ENCODE measurements around the gene HIPK1. TPM values are rescaled to one million over a fixed set of nuclear protein-coding genes. Genes with fewer than 3 reads are reported as not detected.

HIPK1 gene
- total and polyA plus RNA-seq, 2 of the 13 experiments (the other 11 are each of a cell fraction or from before 2014, with no cell fraction given) = 20.8 to 33.4 TPM

DNA sequence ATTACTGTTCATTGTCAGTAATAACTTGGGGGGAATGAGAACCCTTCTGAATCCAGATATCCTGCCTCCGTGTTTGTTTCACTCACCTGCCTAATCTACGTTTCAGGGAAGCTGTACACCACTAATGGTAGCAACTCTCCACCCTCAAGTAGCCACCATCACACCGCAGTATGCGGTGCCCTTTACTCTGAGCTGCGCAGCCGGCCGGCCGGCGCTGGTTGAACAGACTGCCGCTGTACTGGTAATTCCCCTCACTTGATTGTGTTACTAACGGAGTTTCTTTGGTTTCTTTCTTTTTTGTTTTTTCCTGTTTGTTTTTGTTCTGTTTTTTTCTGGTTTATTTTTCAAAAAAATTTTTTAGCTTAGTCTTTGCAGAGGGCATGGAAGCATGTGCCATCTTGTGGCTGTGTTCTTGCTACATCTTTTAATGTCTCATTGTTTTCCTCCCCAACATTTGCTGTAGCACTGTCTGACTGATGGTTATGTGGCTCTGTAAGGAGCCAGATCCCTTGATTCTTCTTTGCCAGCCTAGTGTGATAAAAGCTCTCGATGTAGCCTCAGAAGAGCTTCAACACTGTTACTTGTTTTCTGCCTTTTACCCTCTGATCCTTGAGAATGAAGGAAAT, 34.3 kb downstream of the HIPK1 start:
- Histone ChIP-seq H2AFZ (ENCODE audit: low read length) (no peak overlapping the region), H3K27me3 (ENCODE audit: control insufficient read depth in 1 of 2, insufficient read depth in 2 of 2, low read length in 2 of 2) (no peaks in the 10 kb centered on the region), H3K4me2 (ENCODE audit: low read depth, low read length) (no peak overlapping the region), H3K36me3 (replicated peaks in 1 of 2; ENCODE audit: control insufficient read depth in 1 of 2, insufficient read depth in 2 of 2, low read length in 2 of 2) (peaks cover 13 to 71% of the 10 kb centered on the region in 2 experiments), H3K9me3 (ENCODE audit: low read length) (no peaks in the 10 kb centered on the region), H3K4me3 (replicated peaks in 1 of 3; ENCODE audit: insufficient read depth in 1 of 3, low read depth in 2 of 3, low read length in 3 of 3) (no peak overlapping the region), H3K27ac (ENCODE audit: extremely low read length, insufficient read depth, low read length) (no peak overlapping the region), H4K20me1 (ENCODE audit: insufficient read depth, low read length) (no peaks in the 10 kb centered on the region), H3K79me2 (ENCODE audit: insufficient read depth, low read length) (no peaks in the 10 kb centered on the region), H3K9ac (ENCODE audit: insufficient read depth, low read depth, low read length) (no peak overlapping the region), H3K4me1 (ENCODE audit: insufficient read depth, low read length) (no peaks in the 10 kb centered on the region)
- in situ Hi-C loops (cut with HindIII; ENCODE audit: extremely low pct_ligation_motif_present, low pct_unique_long_range_greater_than_20kb) = no loop called here
- CTCF ChIA-PET (ENCODE audit: low intra/inter-chr PET ratio, low total read pairs) = no interaction called here
- TF ChIP-seq, protein P1, sequence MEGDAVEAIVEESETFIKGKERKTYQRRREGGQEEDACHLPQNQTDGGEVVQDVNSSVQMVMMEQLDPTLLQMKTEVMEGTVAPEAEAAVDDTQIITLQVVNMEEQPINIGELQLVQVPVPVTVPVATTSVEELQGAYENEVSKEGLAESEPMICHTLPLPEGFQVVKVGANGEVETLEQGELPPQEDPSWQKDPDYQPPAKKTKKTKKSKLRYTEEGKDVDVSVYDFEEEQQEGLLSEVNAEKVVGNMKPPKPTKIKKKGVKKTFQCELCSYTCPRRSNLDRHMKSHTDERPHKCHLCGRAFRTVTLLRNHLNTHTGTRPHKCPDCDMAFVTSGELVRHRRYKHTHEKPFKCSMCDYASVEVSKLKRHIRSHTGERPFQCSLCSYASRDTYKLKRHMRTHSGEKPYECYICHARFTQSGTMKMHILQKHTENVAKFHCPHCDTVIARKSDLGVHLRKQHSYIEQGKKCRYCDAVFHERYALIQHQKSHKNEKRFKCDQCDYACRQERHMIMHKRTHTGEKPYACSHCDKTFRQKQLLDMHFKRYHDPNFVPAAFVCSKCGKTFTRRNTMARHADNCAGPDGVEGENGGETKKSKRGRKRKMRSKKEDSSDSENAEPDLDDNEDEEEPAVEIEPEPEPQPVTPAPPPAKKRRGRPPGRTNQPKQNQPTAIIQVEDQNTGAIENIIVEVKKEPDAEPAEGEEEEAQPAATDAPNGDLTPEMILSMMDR (CRISPR knock-in tag; IDR thresholded peaks at IDR 0.05) = peak; percentile 23; the same call in 1 of the 2 replicates
- no peak for TF ChIP-seq RBFOX2 (IDR thresholded peaks at IDR 0.05; ENCODE audit: low read depth, low read length)
- peak; percentile 21; the same call in 1 of the 2 replicates for TF ChIP-seq STAG1 (CRISPR knock-in tag; IDR thresholded peaks at IDR 0.05)
- DNase-seq (ENCODE audit: low spot score) = no peak
- no peak for ATAC-seq
- no TSS peak for BruUV-seq (replicated peaks)
- FAIRE-seq = no peak
- POLR2A ChIA-PET = interaction anchor here (0.9 kb wide), 1 partner anchor 35 kb away, joined by 4 read pairs; the partner anchor contains the start of gene HIPK1
- intact Hi-C loops (cut with micrococcal nuclease; ENCODE audit: unreplicated experiment) = no loop called here
- WGBS (ENCODE audit: low lambda C conversion rate) = 95% methylated on average over 12 of the region's 12 CpGs

DNA sequence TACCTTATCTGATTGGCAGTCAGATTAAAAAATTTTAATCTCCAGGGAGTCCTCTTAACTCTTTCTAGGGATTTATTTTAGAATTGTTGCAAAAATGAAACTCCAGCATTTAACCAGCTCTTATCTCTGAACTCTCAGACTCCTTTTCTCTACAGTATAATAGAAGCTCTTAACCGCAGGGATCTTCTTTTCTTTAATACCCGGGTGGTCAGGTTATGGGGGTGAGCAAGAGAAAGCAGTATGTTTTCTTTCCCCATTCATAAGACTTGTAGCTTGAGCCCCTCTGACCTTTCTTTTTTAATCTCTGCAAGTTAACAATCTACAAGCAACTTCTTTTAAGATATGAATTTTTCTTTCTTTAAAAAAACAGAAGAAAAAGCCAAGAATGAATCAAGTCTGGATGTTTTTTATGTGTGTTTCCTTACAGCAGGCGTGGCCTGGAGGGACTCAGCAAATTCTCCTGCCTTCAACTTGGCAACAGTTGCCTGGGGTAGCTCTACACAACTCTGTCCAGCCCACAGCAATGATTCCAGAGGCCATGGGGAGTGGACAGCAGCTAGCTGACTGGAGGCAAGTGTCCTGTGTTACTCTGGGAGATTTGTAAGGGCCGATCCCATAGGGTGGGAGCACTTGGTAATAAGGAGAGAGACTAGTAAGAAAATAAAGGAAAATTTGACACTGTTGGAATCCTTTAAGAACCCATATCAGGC, 36.7 kb downstream of the HIPK1 start:
- no peak overlapping the region for H3K27ac ChIP-seq (ENCODE audit: extremely low read length, insufficient read depth, low read length)
- 95% methylated on average over 4 of the region's 4 CpGs for WGBS (ENCODE audit: low lambda C conversion rate)
- no peaks in the 10 kb centered on the region for H3K27me3 ChIP-seq (ENCODE audit: control insufficient read depth in 1 of 2, insufficient read depth in 2 of 2, low read length in 2 of 2)
- ChIA-PET POLR2A (no interaction called here), CTCF (ENCODE audit: low intra/inter-chr PET ratio, low total read pairs) (no interaction called here)
- no peak overlapping the region for H2AFZ ChIP-seq (ENCODE audit: low read length)
- H3K4me3 ChIP-seq (replicated peaks in 1 of 3; ENCODE audit: insufficient read depth in 1 of 3, low read depth in 2 of 3, low read length in 3 of 3) = no peak overlapping the region
- no peak for DNase-seq (ENCODE audit: low spot score)
- TF ChIP-seq TARDBP (CRISPR knock-in tag; IDR thresholded peaks at IDR 0.05) = no peak
- TF ChIP-seq, protein P2, sequence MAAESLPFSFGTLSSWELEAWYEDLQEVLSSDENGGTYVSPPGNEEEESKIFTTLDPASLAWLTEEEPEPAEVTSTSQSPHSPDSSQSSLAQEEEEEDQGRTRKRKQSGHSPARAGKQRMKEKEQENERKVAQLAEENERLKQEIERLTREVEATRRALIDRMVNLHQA (CRISPR knock-in tag; IDR thresholded peaks at IDR 0.05) = no peak
- TF ChIP-seq, protein P3, sequence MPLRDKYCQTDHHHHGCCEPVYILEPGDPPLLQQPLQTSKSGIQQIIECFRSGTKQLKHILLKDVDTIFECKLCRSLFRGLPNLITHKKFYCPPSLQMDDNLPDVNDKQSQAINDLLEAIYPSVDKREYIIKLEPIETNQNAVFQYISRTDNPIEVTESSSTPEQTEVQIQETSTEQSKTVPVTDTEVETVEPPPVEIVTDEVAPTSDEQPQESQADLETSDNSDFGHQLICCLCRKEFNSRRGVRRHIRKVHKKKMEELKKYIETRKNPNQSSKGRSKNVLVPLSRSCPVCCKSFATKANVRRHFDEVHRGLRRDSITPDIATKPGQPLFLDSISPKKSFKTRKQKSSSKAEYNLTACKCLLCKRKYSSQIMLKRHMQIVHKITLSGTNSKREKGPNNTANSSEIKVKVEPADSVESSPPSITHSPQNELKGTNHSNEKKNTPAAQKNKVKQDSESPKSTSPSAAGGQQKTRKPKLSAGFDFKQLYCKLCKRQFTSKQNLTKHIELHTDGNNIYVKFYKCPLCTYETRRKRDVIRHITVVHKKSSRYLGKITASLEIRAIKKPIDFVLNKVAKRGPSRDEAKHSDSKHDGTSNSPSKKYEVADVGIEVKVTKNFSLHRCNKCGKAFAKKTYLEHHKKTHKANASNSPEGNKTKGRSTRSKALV (CRISPR knock-in tag; IDR thresholded peaks at IDR 0.05) = no peak
- TF ChIP-seq, protein P4, sequence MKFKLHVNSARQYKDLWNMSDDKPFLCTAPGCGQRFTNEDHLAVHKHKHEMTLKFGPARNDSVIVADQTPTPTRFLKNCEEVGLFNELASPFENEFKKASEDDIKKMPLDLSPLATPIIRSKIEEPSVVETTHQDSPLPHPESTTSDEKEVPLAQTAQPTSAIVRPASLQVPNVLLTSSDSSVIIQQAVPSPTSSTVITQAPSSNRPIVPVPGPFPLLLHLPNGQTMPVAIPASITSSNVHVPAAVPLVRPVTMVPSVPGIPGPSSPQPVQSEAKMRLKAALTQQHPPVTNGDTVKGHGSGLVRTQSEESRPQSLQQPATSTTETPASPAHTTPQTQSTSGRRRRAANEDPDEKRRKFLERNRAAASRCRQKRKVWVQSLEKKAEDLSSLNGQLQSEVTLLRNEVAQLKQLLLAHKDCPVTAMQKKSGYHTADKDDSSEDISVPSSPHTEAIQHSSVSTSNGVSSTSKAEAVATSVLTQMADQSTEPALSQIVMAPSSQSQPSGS (CRISPR knock-in tag; IDR thresholded peaks at IDR 0.05) = no peak
- no peak for TF ChIP-seq PAWR (CRISPR knock-in tag; IDR thresholded peaks at IDR 0.05; ENCODE audit: borderline replicate concordance)
- TF ChIP-seq, protein P5, sequence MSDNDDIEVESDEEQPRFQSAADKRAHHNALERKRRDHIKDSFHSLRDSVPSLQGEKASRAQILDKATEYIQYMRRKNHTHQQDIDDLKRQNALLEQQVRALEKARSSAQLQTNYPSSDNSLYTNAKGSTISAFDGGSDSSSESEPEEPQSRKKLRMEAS (IDR thresholded peaks at IDR 0.05) = no peak
- TF ChIP-seq GPN1 (CRISPR knock-in tag; IDR thresholded peaks at IDR 0.05; ENCODE audit: borderline replicate concordance) = no peak
- TF ChIP-seq REL (CRISPR knock-in tag; conservative IDR thresholded peaks at IDR 0.05) = no peak
- no TSS peak for BruUV-seq (replicated peaks)
- peaks cover 20 to 75% of the 10 kb centered on the region in 2 experiments for H3K36me3 ChIP-seq (replicated peaks in 1 of 2; ENCODE audit: control insufficient read depth in 1 of 2, insufficient read depth in 2 of 2, low read length in 2 of 2)
- no peak overlapping the region for H3K4me2 ChIP-seq (ENCODE audit: low read depth, low read length)
- no peaks in the 10 kb centered on the region for H3K79me2 ChIP-seq (ENCODE audit: insufficient read depth, low read length)
- in situ Hi-C loops (cut with HindIII; ENCODE audit: extremely low pct_ligation_motif_present, low pct_unique_long_range_greater_than_20kb) (no loop called here), intact Hi-C loops (cut with micrococcal nuclease; ENCODE audit: unreplicated experiment) (no loop called here)
- FAIRE-seq = no peak
- H3K9me3 ChIP-seq (ENCODE audit: low read length) = no peaks in the 10 kb centered on the region
- no peak for ATAC-seq
- H3K9ac ChIP-seq (ENCODE audit: insufficient read depth, low read depth, low read length) = no peak overlapping the region
- no peaks in the 10 kb centered on the region for H4K20me1 ChIP-seq (ENCODE audit: insufficient read depth, low read length)
- H3K4me1 ChIP-seq (ENCODE audit: insufficient read depth, low read length) = no peaks in the 10 kb centered on the region
